Measurements from ENCODE around the gene PHACTR3.
A peak's percentile ranks its signal among the peaks of the same experiment; 100 is the strongest.
"Not testable (repeated sequence)": the region's sequence is repeated elsewhere in the genome, so short reads cannot be mapped to it uniquely, and the experiment has no call there.

Gene PHACTR3

GRCh38 chr20:59589086-59589684 lies 15.2 kb upstream of the PHACTR3 start:
- no peak for DNase-seq (ENCODE audit: low read depth)

DNA sequence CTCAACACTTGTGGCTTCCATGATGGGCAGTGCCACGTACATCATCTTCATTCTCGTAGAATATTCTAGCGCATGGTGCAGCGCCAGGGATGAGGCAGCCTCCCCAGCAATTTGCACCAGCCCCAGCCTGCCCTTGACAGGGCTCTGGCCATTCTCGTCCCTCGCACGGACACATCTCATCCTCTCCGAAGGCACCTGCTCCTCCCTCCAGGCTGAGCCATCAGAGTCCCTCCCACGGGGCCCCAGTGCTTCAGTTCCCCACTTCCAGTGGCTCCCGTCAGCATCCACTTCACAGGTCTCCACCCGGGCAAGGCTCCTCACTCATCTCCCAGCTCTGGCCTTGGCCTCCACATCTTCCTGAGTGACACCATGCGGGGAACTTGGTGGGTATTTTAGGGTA lies 13.3 kb upstream of the PHACTR3 start:
- DNase-seq (ENCODE audit: low read depth): no peak

DNA sequence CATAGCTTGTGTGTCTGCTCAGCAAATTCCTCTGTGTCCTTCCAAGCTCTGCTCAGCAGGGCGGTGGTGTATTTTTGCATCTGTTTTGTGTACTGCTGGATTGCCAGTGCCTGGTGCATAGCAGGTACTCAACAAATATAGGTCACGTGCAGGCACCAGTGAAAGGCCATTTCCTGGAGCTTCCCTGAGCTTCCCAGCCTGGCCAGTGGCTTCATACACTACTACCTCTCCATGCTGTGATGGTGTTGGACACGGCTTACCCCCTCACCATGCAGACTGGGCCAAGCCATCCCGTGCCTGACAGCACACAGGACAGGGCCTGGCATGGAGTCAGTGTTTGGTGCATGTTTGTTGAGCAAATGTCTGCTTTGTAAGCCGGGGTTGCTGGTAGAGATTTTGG lies 7.7 kb upstream of the PHACTR3 start:
- no peak for DNase-seq (ENCODE audit: low read depth)

- no peak for DNase-seq (ENCODE audit: low read depth)
Measured at GRCh38 chr20:59597240-59597639, 7.1 kb upstream of the PHACTR3 start.

DNA sequence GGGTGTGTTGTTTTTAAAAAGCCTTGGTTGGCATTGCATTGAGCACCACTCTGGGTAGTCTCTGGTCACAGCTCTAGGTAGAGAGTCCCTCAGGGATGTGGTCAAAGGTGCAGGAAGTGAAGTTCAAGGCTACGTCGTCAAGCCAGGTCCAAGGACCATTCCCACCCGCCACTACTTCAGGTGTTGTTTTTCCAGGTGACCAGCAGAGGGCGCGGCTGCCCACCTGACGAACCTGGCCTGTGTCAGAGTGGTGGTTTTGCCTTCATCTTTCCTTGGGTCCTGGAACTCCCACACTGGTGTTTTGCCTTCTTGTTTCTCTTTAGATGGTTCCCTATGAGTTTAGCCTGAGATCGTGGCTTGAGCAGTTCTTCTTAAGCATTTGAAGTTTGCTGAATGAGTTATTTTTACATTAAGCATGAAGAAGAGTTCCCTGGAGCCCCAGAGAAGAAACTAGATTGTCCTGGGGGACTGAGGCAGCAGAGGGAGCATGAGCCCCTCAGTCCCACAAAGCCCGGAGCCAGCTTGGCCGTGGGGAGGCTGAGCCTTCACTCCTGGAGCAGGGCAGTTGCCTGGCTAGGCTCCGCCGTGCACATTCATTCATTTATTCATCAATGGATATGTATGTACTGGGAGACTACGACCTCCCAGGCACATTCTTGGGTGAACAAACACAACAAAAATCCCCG lies 5.6 kb upstream of the PHACTR3 start:
- peak; percentile 4 for DNase-seq (ENCODE audit: low read depth)

DNA sequence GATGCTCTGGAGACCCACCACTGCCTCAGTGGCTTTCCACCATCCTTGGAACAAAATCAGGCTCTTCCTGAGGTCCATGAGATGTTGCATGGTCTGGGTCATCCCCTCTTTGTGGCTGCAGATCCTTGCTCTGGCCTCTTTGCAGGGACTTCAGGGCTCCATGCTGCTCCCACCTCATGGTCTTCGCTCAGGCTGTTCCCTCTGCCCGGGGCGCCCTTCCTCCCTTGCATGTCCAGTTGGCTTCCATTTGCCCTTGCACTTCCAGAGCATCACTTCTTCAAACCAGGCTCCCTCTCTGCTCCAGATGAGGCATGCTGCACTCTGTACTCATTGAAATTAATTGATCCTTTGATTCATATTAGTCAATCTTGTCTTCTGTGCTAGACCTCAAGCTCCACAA lies 4.4 kb upstream of the PHACTR3 start:
- DNase-seq (ENCODE audit: low read depth): no peak

DNA sequence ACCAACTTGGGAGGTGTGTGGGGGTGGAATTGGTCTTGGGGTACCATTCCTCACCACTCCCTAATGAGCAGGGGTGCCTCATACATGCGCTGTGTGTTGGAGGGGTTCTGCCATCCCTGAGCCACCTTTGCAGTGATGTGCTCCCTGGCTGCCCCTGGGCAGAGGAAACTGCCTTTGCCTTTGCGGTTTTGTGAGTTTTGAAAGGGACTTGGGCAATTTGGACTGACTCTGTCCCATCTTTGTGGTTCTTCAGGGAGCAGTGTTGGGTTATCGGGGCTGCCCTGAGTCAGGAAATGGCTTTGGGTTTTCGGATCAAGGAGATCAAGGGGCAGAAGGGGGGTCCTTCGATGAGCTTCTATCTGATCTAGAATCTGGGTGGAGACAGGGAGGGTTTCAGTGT lies 3.9 kb upstream of the PHACTR3 start:
- no peak for DNase-seq (ENCODE audit: low read depth)

DNA sequence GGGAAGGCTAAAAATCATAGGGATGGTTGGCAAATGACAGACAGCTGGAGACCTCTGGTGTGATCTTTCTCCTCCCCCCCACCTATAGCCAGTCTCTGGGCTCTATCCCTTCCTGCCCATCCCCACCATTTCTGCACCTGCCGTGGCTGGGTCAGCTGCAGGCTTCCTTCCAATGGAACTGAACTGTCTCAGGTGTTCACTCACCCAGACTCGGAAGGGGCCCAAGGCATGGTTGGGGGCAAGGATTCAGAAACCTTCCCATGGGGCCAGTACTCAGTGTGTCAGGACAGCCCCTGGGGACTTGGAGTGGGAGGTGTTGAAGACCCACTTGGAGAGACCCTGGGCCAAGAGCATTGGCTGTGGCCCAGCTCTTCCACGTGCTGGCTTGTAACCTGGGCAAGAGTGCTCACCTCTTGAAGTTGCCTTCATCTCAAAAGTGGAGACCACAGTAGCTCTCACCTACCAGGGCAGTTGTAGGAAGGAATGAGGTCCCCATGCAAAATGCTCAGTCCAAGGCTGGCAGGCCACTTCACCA lies 1.7 kb upstream of the PHACTR3 start:
- DNase-seq (ENCODE audit: low read depth): no peak

DNA sequence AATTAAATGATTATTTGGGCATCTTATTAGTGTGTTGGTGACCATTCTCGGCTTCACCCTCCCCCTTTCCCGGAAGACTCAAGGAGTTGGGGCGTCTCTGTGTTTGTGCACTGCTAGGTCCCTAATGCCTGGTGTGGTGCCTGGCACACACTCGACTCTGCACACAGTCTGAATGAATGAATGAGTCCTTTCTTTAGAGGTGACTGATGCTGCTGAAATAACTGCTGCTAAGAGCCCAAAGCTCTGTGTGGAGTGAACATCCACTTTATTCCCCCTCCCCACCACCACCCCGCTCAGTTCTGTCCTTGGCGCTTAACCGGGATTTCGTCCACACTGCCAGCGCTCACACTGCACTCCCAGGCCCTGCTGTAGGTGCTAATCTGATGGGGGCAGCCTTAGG lies 1.2 kb upstream of the PHACTR3 start:
- no peak for DNase-seq (ENCODE audit: low read depth)

DNA sequence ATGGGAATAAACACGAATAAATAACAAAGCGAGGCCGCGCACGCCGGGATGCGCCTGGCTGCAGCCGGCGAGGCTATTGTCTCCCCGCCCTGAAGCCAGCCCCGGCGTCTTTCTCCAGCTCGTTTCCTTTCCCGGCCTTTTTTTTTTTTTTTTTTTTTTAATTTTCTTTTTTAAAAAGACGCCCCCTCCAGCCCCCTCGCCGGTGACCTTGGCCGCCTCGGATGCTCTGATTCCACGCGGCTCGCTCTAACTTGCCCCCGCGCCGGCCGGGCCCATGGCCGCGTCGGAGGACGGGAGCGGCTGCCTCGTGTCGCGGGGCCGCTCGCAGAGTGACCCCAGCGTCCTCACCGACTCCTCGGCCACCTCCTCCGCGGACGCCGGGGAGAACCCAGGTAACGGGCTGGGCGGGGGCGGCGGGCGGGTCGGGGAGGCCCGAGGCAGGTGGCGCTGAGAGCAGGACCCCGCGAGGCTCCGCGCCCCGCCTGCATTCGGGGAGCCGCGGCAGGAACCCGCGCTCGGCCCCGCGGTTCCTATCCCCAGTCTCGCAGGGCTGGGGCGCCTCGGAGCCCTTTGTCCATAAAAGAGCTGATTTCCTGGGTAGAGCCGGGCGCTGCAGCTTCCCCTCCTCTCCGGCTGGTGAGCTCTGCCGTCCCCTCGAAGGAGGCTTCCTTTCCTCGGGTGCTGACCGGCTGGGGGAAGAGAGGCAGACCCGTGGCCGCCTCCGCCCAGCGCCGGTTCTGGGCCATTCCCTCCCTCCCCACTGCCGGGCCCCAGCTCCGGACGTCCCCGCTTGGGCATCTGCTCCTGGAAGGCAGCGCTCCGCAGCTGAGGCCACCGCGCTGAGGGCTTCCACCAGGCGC lies 631 bp downstream of the PHACTR3 start:
- DNase-seq (ENCODE audit: low read depth): no peak

DNA sequence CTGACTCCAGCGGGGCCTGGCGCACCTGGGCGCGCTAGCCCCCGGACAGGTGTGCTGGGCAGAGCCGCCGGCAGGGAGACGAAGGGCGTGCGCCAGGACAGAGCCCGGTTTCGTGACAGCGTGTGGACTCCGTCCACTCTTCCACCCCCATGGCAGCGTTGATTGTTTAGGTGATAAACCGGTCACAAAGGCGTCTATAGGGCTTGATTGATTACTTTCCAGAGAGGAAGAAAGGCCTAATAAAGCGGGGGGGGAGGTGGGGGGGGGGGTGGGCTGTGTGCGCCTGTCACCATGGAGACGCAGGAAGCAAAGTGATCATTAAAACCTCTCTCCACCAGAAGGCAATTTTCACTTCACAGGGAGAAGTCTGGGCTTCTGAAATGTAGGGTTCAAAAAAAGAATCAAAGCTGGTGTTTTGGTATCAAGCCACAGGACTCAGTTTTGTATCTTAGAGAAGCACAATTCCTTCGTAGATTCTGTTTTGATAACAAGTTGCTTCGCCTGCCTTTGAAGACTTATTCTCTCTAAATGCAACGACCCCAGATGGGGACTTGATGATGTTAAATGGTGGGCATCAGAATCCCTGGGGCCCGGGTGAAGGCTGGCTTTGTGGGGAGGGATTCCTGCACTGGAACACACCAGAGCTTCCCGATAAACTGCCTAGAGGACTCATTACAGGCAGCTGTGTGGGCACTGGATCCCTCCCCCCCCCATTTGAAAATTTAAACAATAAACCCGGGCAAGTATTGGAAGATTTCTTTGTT lies 1.4 kb downstream of the PHACTR3 start:
- DNase-seq (ENCODE audit: low read depth): no peak

- DNase-seq (ENCODE audit: low read depth): no peak
Measured at GRCh38 chr20:59606566-59606965, 2.2 kb downstream of the PHACTR3 start.

DNA sequence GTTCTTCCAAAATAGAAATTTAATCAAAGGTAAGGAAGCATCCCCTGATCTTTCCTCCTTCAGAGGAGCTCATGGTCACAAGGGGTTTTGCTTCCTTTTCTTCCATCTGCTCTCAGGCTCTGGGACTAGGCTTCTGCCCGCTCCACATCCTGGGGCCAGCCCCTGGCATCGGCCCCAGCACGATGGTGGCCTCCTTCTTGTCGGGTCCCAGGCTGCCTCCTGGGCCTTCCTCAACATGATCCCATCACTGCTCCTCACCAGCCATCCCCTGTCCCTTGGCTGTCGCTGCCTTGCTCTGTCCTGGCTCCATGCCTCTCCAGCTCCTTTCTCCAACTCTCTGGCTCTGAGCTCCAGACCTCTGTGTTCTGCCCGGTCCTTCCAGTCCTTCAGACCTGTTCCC lies 4.1 kb downstream of the PHACTR3 start:
- DNase-seq (ENCODE audit: low read depth): no peak

DNA sequence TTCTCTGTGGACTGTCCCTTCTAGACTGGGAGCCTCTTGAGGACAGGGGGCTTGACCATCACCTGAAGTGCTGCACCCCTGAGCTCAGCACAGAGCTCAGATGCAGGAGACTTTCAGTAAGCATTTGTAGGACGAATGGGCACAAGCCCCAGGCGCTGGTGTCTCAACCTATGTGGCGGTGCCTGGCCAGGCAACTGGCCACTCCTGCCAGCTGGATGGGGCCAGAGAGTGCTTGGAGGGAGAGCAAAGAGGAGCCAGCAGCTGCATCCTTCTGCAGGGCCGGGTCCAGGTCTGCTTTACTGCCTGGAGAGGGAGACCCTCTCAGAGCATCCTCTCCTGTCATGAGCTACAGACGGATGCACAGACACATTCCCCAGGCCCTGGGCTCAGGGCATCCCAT lies 4.5 kb downstream of the PHACTR3 start:
- DNase-seq (ENCODE audit: low read depth): no peak

DNA sequence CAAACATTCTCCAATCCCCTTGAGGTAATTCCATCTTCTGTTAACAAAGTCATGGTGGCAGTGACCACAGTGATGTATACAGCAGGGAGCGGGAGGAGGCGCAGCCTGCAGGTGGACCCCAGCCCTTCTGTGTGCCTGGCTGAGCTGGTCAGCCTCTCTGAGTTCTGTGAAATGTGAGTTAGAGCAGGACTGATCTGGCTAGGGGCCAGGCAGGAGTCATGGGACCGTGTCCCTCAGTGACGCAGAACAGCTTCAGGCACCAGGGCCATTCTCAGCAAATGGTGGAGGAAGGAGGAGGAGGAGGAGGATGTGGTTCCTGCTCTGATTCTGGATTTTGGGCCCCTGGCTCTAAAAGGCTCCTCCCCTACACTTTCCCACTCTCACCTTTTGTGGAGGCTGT lies 6.9 kb downstream of the PHACTR3 start:
- no peak for DNase-seq (ENCODE audit: low read depth)

- DNase-seq (ENCODE audit: low read depth): no peak
Measured at GRCh38 chr20:59613861-59614260, 9.5 kb downstream of the PHACTR3 start.

DNA sequence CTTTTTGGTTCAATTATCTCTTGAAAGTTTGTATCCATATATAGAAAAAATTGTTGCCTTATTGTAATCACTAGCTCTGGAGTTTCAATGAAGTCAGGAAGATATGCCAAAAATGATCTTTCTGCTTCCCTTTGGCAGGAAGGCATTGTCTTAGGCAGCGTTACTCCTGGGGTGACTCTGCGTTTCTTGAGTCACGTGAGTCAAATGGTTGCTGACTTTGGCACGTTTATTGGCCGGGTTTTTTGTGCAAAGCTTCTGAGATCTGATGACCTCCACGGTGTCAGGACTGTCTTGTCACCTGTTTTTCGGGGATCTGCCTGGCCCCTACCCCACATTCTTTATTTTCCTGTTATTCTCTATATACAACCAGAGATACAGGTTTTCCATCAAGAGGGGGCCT lies 10.4 kb downstream of the PHACTR3 start:
- DNase-seq (ENCODE audit: low read depth): no peak

DNA sequence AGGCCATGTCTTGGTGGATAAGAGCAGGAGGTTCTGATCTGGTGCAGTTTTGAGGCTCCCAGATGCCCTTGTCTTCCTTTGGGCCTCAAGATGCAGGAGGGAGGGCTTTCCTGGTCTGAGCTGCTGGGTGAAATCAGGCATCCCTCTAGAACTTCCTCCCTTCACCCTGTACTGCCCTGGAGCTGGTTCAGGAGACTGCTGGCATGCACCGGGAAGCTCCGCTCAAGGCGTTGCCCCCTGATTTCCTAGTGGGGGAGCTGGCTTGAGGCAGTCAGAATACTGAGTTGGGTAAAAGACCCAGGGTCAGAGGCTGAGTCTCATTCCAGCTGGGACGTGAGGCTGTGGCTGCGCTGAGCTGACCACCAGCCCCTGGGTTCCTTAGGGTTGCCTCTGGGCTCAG lies 12.0 kb downstream of the PHACTR3 start:
- no peak for DNase-seq (ENCODE audit: low read depth)

DNA sequence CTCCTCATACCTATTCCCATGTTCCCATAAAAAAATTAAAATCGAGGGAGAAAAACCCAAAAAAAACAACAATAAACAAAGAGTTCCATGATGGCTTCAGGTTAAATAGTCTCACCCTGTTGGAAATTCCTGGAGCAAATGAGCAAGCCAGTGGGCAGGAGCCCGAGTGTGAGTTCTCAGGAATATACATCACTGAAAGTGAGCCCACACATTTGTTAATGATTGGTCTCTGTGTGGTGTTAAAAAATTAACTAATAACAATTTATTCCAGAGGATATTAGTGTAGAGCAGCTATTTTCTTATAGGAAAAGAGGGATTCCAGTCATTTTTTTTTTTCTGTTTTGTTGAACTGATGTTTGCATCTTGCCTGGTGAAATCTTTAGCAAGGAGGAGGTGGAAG lies 12.9 kb downstream of the PHACTR3 start:
- DNase-seq (ENCODE audit: low read depth): no peak

GRCh38 chr20:59618131-59618530 lies 13.8 kb downstream of the PHACTR3 start:
- DNase-seq (ENCODE audit: low read depth): no peak

- DNase-seq (ENCODE audit: low read depth): not testable (repeated sequence)
Measured at GRCh38 chr20:59618585-59618984, 14.2 kb downstream of the PHACTR3 start.

- DNase-seq (ENCODE audit: low read depth): no peak
Measured at GRCh38 chr20:59620860-59621505, 16.6 kb downstream of the PHACTR3 start.
